ENCODE measurements around the gene TIMMDC1. TPM values are rescaled to one million over a fixed set of nuclear protein-coding genes. Genes with fewer than 3 reads are reported as not detected.

Gene TIMMDC1
- total and polyA plus RNA-seq, 10 donors = 33.0 to 85.7 (median 71.4) TPM

- TF ChIP-seq POLR2AphosphoS5 (IDR thresholded peaks at IDR 0.05) = no peak
- TF ChIP-seq POLR2A (IDR thresholded peaks at IDR 0.05) = no peak
- no peak for TF ChIP-seq CTCF (IDR thresholded peaks at IDR 0.05 in 8 of 11, conservative IDR thresholded peaks at IDR 0.05 in 3 of 11)
- H3K4me1 ChIP-seq = peaks cover 17 to 52% (median 43%) of the 10 kb centered on the region in 6 donors
- H3K27me3 ChIP-seq (replicated peaks in 1 of 7) = no peaks in the 10 kb centered on the region
- peak overlapping the region; percentile 92 to 98 (median 95) for H3K27ac ChIP-seq
- H3K36me3 ChIP-seq = peaks cover 0 to 15% (median 2%) of the 10 kb centered on the region in 6 donors
- no peak for DNase-seq
- H3K4me3 ChIP-seq = peak overlapping the region; percentile 60 to 85 (median 81)
- no peaks in the 10 kb centered on the region for H3K9me3 ChIP-seq
- intact Hi-C loops (cut with DNase I; ENCODE audit: low total_unique reads) = no loop called here
- WGBS, 5 donors = 6 to 12% (median 8%) methylated on average over 8 of the region's 8 CpGs
Measured at GRCh38 chr3:119497820-119498185, 544 bp upstream of the TIMMDC1 start.

GRCh38 chr3:119500265-119500664 lies 1.9 kb downstream of the TIMMDC1 start:
- no peak for TF ChIP-seq CTCF (IDR thresholded peaks at IDR 0.05 in 8 of 11, conservative IDR thresholded peaks at IDR 0.05 in 3 of 11)
- no peak for TF ChIP-seq POLR2A (IDR thresholded peaks at IDR 0.05)
- TF ChIP-seq POLR2AphosphoS5 (IDR thresholded peaks at IDR 0.05) = no peak
- 71 to 85% (median 78%) methylated on average over 4 of the region's 4 CpGs for WGBS, 5 donors
- intact Hi-C loops (cut with DNase I; ENCODE audit: low total_unique reads) = no loop called here
- H3K27me3 ChIP-seq (replicated peaks in 1 of 7) = no peaks in the 10 kb centered on the region
- DNase-seq = no peak
- peaks cover 17 to 65% (median 43%) of the 10 kb centered on the region in 6 donors for H3K4me1 ChIP-seq
- H3K9me3 ChIP-seq = no peaks in the 10 kb centered on the region
- H3K36me3 ChIP-seq = peaks cover 0 to 37% (median 5%) of the 10 kb centered on the region in 6 donors
- H3K27ac ChIP-seq = peak overlapping the region in 6 of 8 donors; percentile 23 to 96 (median 70)
- peak overlapping the region in 2 of 8 donors; percentile 74 to 85 for H3K4me3 ChIP-seq

- peak overlapping the region in 1 of 8 donors; percentile 85 for H3K4me3 ChIP-seq
- DNase-seq = no peak
- 49 to 72% (median 61%) methylated on average over 2 of the region's 2 CpGs for WGBS, 5 donors
- peak overlapping the region in 6 of 8 donors; percentile 23 to 96 (median 70) for H3K27ac ChIP-seq
- no peaks in the 10 kb centered on the region for H3K27me3 ChIP-seq (replicated peaks in 1 of 7)
- peaks cover 0 to 43% (median 7%) of the 10 kb centered on the region in 6 donors for H3K36me3 ChIP-seq
- intact Hi-C loops (cut with DNase I; ENCODE audit: low total_unique reads) = no loop called here
- TF ChIP-seq CTCF (IDR thresholded peaks at IDR 0.05 in 8 of 11, conservative IDR thresholded peaks at IDR 0.05 in 3 of 11) (no peak), POLR2AphosphoS5 (IDR thresholded peaks at IDR 0.05) (no peak), POLR2A (IDR thresholded peaks at IDR 0.05) (no peak)
- H3K4me1 ChIP-seq = peaks cover 17 to 71% (median 44%) of the 10 kb centered on the region in 6 donors
- no peaks in the 10 kb centered on the region for H3K9me3 ChIP-seq
Measured at GRCh38 chr3:119500901-119501300, 2.6 kb downstream of the TIMMDC1 start.

GRCh38 chr3:119506631-119507030 lies 8.3 kb downstream of the TIMMDC1 start:
- TF ChIP-seq POLR2AphosphoS5 (IDR thresholded peaks at IDR 0.05) (no peak), CTCF (IDR thresholded peaks at IDR 0.05 in 8 of 11, conservative IDR thresholded peaks at IDR 0.05 in 3 of 11) (no peak), POLR2A (IDR thresholded peaks at IDR 0.05) (no peak)
- H3K36me3 ChIP-seq = peaks cover 0 to 92% (median 20%) of the 10 kb centered on the region in 6 donors
- intact Hi-C loops (cut with DNase I; ENCODE audit: low total_unique reads) = no loop called here
- H3K27ac ChIP-seq = peak overlapping the region in 6 of 8 donors; percentile 45 to 74 (median 62)
- WGBS, 5 donors = 28 to 52% (median 30%) methylated on average over 4 of the region's 4 CpGs
- DNase-seq = no peak
- peak overlapping the region in 5 of 8 donors; percentile 7 to 31 (median 24) for H3K4me3 ChIP-seq
- H3K9me3 ChIP-seq = no peaks in the 10 kb centered on the region
- no peaks in the 10 kb centered on the region for H3K27me3 ChIP-seq (replicated peaks in 1 of 7)
- H3K4me1 ChIP-seq = peaks cover 0 to 58% (median 17%) of the 10 kb centered on the region in 6 donors

Measured in spleen (tissue), 11 donors.